NCI-H2107 treated with DMSO at 0.1 percent for 48 hours (cell line): ENCODE data around the gene CSNK1A1L.
"Not testable (repeated sequence)": the region's sequence is repeated elsewhere in the genome, so short reads cannot be mapped to it uniquely, and the experiment has no call there.

ENCODE experiments used
- DNase-seq: peaks from one replicate; lab custom pipeline; 2025; ENCODE audit not compliant: unreplicated experiment; lab: John Stamatoyannopoulos, UW

Gene CSNK1A1L

GRCh38 chr13:37059848-37060192 lies 45.6 kb downstream of the CSNK1A1L start:
- peak; percentile 73 for DNase-seq

- peak; percentile 73 for DNase-seq
Observed at GRCh38 chr13:37058910-37059847, 46.3 kb downstream of the CSNK1A1L start, which contains the start of gene SUPT20H. Gene SUPT20H, minus strand, starts transcription at chr13:37059688. Its CDS starts 8,198 bp downstream, at chr13:37051490.

- DNase-seq: not testable (repeated sequence)
Observed at GRCh38 chr13:37056228-37056627, 49.2 kb downstream of the CSNK1A1L start.
